OCI-LY3 (cell line): ENCODE data around the gene INHBB.

Source experiments
- H2AFZ ChIP-seq: fragments of 200-600, 300-600 bp; shearing (Covaris generic); 2 replicates; pipeline ENCODE4 v1.6.0; 2014; ENCODE audit warnings: antibody characterized with exemption, low read depth, low read length
- H3K27ac ChIP-seq: fragments of 200-600, 300-600 bp; sonication (generic); 2 replicates; pipeline ENCODE4 v1.5.1; 2014; ENCODE audit warnings: mild to moderate bottlenecking, low read length, moderate library complexity, mixed read lengths
- H3K27me3 ChIP-seq: fragments of 200-600, 300-600 bp; sonication (generic); 2 replicates; pipeline ENCODE4 v1.6.1; 2014; ENCODE audit warnings: low read depth, low read length, mixed read lengths
- H3K36me3 ChIP-seq: fragments of 200-600, 300-600 bp; sonication (generic); replicated peaks from 2 replicates; pipeline ENCODE3; 2014; ENCODE audit warnings: low read depth, low read length, mixed read lengths
- H3K4me1 ChIP-seq: fragments of 300-600, 200-600 bp; sonication (generic); 2 replicates; pipeline ENCODE4 v1.6.1; 2014; ENCODE audit warnings: low read length, mixed read lengths
- H3K4me2 ChIP-seq: fragments of 200-600, 300-600 bp; sonication (generic); 2 replicates; pipeline ENCODE4 v1.6.1; 2014; ENCODE audit warnings: low read length, mixed read lengths
- H3K4me3 ChIP-seq: fragments of 300-600, 200-600 bp; sonication (generic); 2 replicates; pipeline ENCODE4 v1.5.1; 2014; ENCODE audit warnings: antibody characterized with exemption, mild to moderate bottlenecking, low read length, moderate library complexity
- H3K79me2 ChIP-seq: fragments of 300-600, 200-600 bp; shearing (Covaris generic); 2 replicates; pipeline ENCODE4 v1.6.1; 2014; ENCODE audit warnings: mild to moderate bottlenecking, low read length, mixed read lengths
- H3K9ac ChIP-seq: fragments of 300-600, 200-600 bp; shearing (Covaris generic); 2 replicates; pipeline ENCODE4 v1.6.0; 2014; ENCODE audit warnings: mild to moderate bottlenecking, low read length, moderate library complexity
- H3K9me3 ChIP-seq: fragments of 200-600, 300-600 bp; shearing (Covaris generic); 2 replicates; pipeline ENCODE4 v1.6.1; 2014; ENCODE audit warnings: low read length, mixed read lengths; ENCODE audit not compliant: insufficient read depth
- H4K20me1 ChIP-seq: fragments of 200-600, 300-600 bp; sonication (generic); 2 replicates; pipeline ENCODE4 v1.6.1; 2016; ENCODE audit warnings: low read length, mixed read lengths; ENCODE audit not compliant: insufficient read depth
- EZH2phosphoT487 ChIP-seq: fragments of 200-600 bp; shearing (Covaris generic); IDR thresholded peaks from 2 replicates; pipeline ENCODE4 v1.6.1; 2018; ENCODE audit warnings: antibody characterized with exemption, mixed run types, low read depth
- TF ChIP-seq, protein P1 (sequence below): fragments of 200-600, 300-600 bp; sonication (generic); IDR thresholded peaks from 2 replicates; pipeline ENCODE4 v1.5.1; 2014; ENCODE audit warnings: antibody characterized with exemption, low read length, low read depth

Gene INHBB

DNA sequence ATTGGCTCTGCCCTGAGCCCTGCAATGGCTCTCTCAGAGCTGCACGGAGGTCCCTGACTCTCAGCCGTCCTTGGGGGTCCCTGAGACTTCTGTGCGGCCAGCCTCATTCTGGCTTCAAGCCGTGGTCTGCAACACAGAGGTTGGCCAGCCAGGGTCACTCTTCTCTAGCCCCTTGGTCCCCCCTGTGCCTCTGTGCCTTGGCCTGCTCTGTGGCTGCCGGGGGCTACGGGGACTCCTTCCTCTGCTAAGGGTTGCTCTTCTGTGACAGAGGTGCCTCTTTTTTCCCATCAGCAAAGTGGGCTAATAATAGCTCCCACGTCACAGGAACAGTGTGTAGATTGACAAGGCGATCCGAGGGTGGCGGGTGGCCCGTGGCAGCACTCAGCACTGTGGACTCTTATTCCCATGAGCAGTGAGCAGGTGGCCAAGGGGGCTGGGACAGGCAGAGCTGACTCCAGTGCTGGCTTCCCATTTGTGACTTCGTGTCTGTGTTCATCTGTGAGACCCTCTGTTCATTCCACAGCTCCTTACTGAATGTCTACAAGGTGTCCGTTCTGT lies 19.4 kb downstream of the INHBB start:
- TF ChIP-seq, protein P1, sequence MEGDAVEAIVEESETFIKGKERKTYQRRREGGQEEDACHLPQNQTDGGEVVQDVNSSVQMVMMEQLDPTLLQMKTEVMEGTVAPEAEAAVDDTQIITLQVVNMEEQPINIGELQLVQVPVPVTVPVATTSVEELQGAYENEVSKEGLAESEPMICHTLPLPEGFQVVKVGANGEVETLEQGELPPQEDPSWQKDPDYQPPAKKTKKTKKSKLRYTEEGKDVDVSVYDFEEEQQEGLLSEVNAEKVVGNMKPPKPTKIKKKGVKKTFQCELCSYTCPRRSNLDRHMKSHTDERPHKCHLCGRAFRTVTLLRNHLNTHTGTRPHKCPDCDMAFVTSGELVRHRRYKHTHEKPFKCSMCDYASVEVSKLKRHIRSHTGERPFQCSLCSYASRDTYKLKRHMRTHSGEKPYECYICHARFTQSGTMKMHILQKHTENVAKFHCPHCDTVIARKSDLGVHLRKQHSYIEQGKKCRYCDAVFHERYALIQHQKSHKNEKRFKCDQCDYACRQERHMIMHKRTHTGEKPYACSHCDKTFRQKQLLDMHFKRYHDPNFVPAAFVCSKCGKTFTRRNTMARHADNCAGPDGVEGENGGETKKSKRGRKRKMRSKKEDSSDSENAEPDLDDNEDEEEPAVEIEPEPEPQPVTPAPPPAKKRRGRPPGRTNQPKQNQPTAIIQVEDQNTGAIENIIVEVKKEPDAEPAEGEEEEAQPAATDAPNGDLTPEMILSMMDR = no peak
- no peak for TF ChIP-seq EZH2phosphoT487
- Histone ChIP-seq H2AFZ (no peak overlapping the region), H3K27me3 (no peaks in the 10 kb centered on the region)

DNA sequence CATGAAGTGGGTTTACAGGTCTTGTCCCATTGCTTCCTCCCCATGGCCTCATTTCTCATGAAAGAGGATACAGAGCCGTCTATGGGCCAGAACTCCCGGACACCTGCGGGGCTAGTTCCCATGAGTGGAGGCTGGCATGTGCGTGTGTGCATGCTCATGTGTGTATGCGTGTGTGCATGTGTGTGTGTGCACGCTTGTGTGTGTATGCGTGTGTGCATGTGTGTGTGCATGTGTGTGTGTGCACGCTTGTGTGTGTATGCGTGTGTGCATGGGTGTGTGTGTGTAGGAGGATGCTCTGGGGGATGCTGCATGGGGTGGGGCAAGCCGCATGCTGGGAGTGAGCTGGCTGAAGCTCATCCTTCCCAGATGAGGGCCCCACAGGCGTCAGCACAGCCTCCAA lies 20.8 kb downstream of the INHBB start:
- Histone ChIP-seq H3K4me3 (no peak overlapping the region), H3K4me1 (no peaks in the 10 kb centered on the region), H3K4me2 (no peak overlapping the region), H2AFZ (no peak overlapping the region), H3K27me3 (no peaks in the 10 kb centered on the region), H3K9ac (no peak overlapping the region), H3K36me3 (no peaks in the 10 kb centered on the region), H3K9me3 (no peaks in the 10 kb centered on the region), H4K20me1 (no peaks in the 10 kb centered on the region), H3K79me2 (no peaks in the 10 kb centered on the region), H3K27ac (no peak overlapping the region)
- TF ChIP-seq, protein P1 = no peak
- TF ChIP-seq EZH2phosphoT487 = no peak

More for the DNA sequence above, 19.4 kb downstream of the INHBB start:
- Histone ChIP-seq H3K9ac (no peak overlapping the region), H3K36me3 (no peaks in the 10 kb centered on the region), H3K9me3 (no peaks in the 10 kb centered on the region), H3K4me1 (no peaks in the 10 kb centered on the region), H4K20me1 (no peaks in the 10 kb centered on the region), H3K4me3 (no peak overlapping the region), H3K27ac (no peak overlapping the region), H3K4me2 (no peak overlapping the region), H3K79me2 (no peaks in the 10 kb centered on the region)

DNA sequence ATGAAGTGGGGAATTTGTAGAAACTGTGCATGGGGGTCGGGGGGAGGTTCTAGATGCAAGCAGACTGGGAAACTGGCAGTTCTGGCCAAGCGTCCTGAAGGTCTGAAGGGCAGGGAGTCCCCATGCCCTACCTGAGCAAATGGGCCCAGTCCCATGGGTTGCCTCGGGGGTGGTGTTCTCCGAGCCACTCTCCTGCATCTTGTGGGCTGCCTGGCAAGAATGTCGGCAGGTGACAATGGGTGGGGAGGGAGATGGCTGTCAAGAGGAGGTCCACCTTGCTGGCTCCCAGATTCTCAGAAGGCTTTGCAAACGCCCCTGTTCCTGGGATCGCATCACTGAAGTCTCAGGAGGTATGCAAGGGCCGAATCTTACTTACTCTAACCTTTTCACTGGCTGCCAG lies 21.3 kb downstream of the INHBB start:
- no peak overlapping the region for H3K27ac ChIP-seq
- H3K4me2 ChIP-seq = no peak overlapping the region
- no peaks in the 10 kb centered on the region for H3K4me1 ChIP-seq
- no peak overlapping the region for H3K4me3 ChIP-seq
- H4K20me1 ChIP-seq = no peaks in the 10 kb centered on the region
- H3K27me3 ChIP-seq = no peaks in the 10 kb centered on the region
- no peaks in the 10 kb centered on the region for H3K9me3 ChIP-seq
- H3K36me3 ChIP-seq = no peaks in the 10 kb centered on the region
- no peak overlapping the region for H3K9ac ChIP-seq
- TF ChIP-seq EZH2phosphoT487 = no peak
- TF ChIP-seq, protein P1 = no peak
- H2AFZ ChIP-seq = no peak overlapping the region
- H3K79me2 ChIP-seq = no peaks in the 10 kb centered on the region

DNA sequence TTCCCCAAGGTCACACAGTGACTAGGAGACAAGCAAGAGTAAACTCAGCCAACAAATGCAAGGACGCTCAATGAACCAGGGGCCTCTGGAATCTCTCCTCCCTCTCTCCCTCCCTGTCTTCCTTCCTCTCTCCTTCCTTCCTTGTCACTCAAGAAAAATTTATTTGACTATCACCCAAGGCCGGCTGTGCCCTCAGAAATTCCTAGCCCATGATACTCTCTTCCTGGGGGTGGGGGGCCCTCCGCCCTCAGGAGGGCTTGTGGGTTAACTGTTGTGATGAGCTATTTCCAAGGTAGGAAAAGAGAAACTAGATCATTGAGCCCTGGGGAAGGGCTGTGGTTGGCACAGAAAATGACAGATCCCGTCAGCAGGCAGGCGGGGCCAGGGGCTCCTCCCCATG lies 21.7 kb downstream of the INHBB start:
- no peaks in the 10 kb centered on the region for H3K79me2 ChIP-seq
- H3K27me3 ChIP-seq = no peaks in the 10 kb centered on the region
- no peaks in the 10 kb centered on the region for H4K20me1 ChIP-seq
- no peak overlapping the region for H3K27ac ChIP-seq
- no peaks in the 10 kb centered on the region for H3K9me3 ChIP-seq
- H3K9ac ChIP-seq = no peak overlapping the region
- no peaks in the 10 kb centered on the region for H3K36me3 ChIP-seq
- TF ChIP-seq EZH2phosphoT487 = no peak
- TF ChIP-seq, protein P1 = no peak
- no peak overlapping the region for H2AFZ ChIP-seq
- no peak overlapping the region for H3K4me3 ChIP-seq
- H3K4me2 ChIP-seq = no peak overlapping the region
- H3K4me1 ChIP-seq = no peaks in the 10 kb centered on the region
